HG03196 (cell line): Measurements from ENCODE around the gene JAM3.
A peak's percentile ranks its signal among the peaks of the same experiment; 100 is the strongest.
"Not testable (repeated sequence)": the region's sequence is repeated elsewhere in the genome, so short reads cannot be mapped to it uniquely, and the experiment has no call there.

Source experiments
- ATAC-seq: cut with Tn5 transposase; IDR thresholded peaks from one replicate; pipeline ENCODE4 v1.9.1; 2021; ENCODE audit not compliant: unreplicated experiment

JAM3 gene

DNA sequence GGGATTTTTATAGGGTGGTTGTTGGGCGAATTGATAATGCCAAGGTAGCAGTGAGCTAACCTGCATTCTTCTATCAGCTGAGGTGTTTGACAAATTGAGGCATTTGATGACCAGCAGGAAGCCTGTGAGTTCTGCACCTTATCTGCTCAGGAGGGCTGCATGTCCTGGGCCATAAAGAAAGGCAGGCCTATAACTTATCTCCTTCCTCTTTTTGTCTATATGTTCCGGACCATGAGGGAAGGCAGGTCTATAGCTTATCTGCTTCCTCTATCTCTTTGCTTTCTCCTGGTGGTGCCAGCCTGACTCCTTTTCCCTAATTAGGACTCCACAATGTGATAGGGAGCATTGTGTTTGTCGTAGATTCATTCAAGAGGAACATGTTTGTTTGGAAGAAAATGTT is 8.6 kb upstream of the JAM3 start:
- ATAC-seq, result no peak

GRCh38 chr11:134062265-134063123 is 6.4 kb upstream of the JAM3 start:
- ATAC-seq, result no peak

DNA sequence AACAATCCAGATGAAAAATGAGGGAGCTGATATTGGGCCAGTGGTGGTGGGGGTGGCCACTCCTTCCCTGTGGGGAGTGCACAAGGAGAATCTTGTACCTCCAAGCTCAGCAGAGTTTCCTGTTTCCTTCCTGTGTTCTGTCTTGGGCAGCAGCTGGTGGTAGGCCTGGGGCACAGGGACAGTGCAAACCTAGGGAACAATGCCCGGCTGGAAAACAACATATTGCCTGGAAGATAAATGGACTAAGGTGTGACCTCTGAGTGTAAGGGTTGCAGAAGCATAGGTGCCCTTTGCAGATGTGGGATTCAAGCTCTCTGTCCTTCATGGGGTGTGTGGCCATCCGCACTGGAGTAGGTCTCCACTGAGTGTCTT is 5.8 kb upstream of the JAM3 start:
- no peak for ATAC-seq

GRCh38 chr11:134063991-134064747 is 4.7 kb upstream of the JAM3 start:
- no peak for ATAC-seq

- ATAC-seq, result no peak
Observed at GRCh38 chr11:134065381-134065780, 3.5 kb upstream of the JAM3 start.

DNA sequence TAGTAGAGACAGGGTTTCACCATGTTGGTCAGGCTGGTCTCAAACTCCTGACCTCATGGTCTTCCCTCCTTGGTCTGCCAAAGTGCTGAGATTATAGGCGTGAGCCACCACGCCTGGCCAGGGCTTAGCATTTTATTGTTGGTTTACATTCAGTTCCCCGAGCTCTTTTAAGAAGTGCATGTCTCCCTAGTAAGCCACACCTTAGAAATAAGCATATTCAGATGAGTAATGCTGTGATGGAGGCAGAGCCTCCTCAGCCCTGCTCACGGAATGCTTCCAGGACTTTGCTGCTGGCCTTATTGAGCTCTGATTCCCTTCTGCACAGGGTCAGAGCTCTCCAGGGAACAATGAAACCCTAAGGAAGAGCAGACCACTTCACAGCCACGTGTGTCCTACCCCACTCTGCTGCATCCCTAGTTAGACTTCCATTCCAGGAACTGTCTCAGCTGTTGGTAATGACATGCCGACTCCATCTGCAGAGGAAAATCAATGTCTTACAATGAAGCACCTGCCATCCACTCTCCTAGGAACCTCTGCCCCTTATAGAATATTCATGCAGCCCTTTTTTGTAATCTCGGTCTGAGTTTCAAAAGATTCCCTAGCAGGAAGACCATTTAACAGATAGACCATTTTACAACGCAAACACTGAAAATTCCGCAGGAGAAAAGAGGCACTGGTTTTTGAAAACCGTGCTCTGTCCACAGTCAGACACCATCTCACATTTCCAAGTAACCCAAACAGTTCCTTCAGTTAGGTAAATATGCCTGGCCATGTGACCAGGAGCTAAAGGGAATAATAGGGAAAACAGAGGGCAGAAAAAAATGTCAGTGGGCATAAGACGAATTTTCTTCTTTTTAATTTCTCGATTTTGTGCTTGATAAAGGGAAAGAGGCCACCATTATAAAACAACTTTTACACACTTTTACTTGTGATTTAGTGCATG is 1.7 kb upstream of the JAM3 start:
- no peak for ATAC-seq

DNA sequence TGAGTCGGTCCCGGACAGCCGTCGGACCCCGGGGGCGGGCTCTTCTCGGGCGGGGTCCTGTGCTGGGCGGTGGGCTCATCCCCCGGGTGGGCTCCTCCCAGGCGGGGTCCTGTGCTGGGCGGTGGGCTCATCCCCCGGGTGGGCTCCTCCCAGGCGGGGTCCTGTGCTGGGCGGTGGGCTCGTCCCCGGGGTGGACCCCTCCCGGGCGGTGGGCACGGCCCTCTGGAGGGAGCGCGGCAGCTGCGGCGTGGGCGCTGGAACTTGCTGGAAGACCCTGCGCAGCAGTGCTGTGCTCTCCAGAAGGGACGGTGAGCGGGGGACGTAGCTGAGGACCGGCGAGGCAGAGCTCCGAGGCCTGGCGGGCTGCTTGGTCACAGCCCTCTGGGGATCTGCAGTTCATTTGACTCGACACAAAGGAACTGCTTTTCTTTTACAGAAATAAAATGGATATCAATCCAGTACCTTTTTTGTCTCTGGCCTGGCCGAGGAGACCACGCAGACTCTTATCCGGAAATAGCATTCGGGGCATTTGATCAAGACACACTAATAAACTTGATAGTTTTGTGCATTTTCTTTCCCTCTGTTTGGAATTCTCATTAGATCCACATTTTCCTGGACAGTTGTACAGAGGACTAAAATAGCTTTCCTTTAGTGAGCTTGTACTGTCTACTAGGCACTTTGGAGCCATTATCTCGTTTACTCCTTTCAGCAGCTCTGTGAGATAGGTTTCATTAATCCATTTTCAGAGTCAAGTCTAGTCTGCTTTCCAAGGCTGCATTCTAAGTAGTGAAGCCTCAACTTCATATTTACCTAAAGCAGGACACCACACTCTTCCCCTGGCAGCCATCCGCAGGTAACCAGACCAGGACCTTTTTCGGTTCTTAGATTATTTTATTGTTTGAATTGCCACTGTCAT is 812 bp downstream of the JAM3 start:
- ATAC-seq, result no peak

DNA sequence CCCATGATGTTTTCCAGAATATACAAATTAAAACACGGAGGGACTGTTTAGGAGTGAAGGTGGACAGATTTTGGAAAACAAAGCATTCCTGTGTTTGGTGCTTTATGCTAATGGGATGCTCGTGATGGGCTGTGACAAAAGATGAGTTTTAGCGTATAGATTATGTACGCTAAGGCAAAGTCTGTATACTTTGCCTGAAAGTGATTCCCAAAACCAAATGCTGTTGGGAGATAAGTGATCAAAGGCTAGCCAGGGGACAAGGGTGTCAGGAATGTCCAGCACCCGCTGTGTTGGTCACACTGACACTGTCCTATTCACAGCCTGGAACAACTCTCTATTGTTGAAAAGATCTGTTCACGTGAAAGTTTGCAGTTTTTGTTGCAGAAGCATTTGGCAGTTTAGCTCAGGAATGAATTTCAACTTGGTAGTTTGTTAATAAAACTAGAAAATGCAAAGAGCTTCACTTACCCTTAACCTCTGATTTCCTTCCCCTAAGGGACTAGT is 1.5 kb downstream of the JAM3 start:
- ATAC-seq, result no peak

GRCh38 chr11:134071306-134071705 is 2.4 kb downstream of the JAM3 start:
- no peak for ATAC-seq

GRCh38 chr11:134071766-134072402 is 3.0 kb downstream of the JAM3 start:
- no peak for ATAC-seq

DNA sequence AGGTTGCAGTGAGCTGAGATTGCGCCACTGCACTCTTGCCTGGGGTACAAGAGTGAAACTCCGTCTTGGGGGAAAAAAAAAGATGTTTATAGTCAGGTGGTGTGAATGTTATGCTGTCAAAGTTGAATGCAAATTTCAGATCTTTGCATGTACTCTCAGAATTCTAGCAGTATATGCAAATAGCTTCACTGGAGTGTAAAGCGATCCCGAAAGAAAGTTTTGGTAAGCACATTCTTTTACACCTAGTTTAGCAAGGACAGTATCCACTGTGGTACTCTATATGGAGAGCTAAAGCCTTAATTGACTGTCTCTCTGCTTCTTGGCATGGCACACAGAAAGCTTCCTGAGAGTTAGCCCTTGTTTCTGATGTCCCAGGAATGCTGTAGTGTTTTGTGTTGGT is 4.0 kb downstream of the JAM3 start:
- ATAC-seq, result peak; percentile 45

- ATAC-seq, result no peak
Observed at GRCh38 chr11:134074346-134074745, 5.5 kb downstream of the JAM3 start.

DNA sequence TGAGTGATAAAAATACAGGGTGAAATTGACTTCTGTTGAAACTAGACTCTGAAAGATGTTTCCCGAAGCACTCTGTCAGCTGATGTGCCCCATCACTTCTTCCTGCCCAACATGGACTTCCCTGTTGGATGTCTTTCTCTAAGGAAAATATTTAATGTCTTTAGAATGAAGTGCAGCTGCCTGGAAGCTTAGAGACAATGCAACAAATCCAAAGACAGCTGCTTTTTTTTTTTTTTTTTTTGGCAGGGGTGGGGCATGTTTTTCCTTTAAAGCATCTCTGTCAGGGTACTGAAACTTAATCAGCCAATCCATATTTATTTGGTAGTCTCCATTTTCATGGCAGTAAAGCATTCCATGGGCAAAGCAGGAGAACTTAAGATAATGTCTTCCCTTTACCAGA is 5.9 kb downstream of the JAM3 start:
- no peak for ATAC-seq

- no peak for ATAC-seq
Observed at GRCh38 chr11:134079317-134079716, 10.4 kb downstream of the JAM3 start.

DNA sequence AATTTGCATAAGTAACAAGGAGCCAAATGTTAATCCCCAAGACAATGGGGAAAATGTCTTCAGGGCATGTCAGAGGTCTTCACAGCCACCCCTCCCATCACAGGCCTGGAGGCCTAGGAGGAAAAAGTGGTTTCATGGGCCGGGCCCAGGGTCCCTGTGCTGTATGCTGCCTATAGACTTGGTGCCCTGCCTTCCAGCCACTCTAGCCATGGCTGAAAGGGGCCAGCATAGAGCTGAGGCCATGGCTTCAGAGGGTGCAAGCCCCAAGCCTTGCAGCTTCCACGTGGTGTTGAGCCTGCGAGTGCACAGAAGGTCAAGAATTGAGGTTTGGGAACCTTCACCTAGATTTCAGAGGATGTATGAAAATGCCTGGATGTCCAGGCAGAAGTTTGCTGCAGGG is 12.4 kb downstream of the JAM3 start:
- not testable (repeated sequence) for ATAC-seq

DNA sequence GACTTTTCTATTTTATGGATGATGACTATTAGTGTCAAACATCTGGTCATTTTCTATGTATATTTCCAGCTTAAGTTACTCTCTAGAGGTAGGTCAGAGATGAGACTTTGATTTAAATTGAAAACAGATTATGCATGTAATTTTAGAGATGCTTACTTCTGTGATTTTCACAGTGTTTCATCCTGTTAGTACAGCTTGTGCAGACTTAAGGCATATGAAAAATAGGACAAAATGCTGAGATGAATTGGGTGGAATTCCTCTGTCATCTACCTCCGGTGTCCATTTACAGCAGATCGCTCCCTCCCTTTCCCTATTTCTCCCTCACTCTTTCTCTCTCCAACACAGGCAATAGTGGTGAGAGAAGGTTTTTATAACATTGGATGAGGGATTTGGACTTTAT is 14.1 kb downstream of the JAM3 start:
- ATAC-seq, result no peak

DNA sequence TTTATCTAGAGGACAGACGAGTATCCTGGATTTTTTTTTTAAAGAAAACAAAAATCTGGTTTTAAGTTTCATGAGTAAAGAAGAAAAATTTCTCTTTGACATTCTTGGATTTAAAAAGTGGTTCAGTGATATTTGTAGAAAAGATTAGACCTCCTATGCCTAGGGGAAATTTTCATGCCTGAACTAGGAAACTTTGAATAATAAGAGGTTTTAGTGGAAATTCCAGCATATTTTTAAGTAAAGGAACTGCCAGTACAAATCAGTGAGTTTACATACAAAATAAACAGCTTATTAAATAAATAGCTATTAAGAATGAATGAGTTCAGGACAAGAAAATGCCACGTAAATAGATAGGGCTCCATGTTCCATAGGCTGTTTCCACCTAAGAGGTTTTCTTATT is 17.5 kb downstream of the JAM3 start:
- ATAC-seq, result no peak

GRCh38 chr11:134092006-134092405 is 23.1 kb downstream of the JAM3 start:
- not testable (repeated sequence) for ATAC-seq

DNA sequence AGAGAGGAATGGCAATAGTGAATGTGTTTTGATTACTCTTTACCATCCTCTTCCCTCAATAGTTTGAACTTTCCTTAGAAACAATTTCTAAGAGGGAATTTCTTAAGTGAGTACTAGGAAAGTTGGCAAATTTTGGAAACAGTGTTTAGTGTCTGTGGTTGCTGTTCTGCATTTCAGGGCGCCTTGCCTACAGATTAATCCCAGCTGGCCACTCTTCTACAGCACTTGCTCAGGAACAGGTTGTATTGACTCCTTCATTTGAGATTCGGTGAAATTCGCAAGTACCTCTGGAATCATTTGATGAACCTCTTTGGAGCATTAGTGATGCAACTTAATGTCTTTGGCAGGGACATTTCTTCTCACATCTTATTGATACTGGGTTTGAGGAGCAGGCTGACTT is 28.3 kb downstream of the JAM3 start:
- no peak for ATAC-seq
